ENCODE results near the gene RAP1GAP2. TPM values are rescaled to one million over a fixed set of nuclear protein-coding genes. Genes with fewer than 3 reads are reported as not detected.

Gene RAP1GAP2
- total RNA-seq, 3 donors from 2014 or later (not counting 1 experiment from before 2014, with no cell fraction given): 274 to 418 (median 390) TPM

- 49% methylated on average over 10 of the region's 10 CpGs for WGBS (ENCODE audit: insufficient coverage)
- Histone ChIP-seq H3K4me1 (ENCODE audit: control insufficient read depth, insufficient read depth, low read length) (peaks cover 42% of the 10 kb centered on the region), H3K36me3 (ENCODE audit: control insufficient read depth, insufficient read depth, low read length) (no peaks in the 10 kb centered on the region), H3K27me3 (ENCODE audit: control insufficient read depth, insufficient read depth, low read length) (no peaks in the 10 kb centered on the region), H3K4me3 (ENCODE audit: low read length) (no peak overlapping the region), H3K9me3 (ENCODE audit: control insufficient read depth, insufficient read depth, low read length) (no peaks in the 10 kb centered on the region), H3K27ac (ENCODE audit: low read length) (no peak overlapping the region)
- no peaks in the 10 kb centered on the region for H3K9me3 Mint-ChIP-seq
- DNase-seq: no peak
- ATAC-seq: peak in 2 of 3 donors; percentile 59 to 60
- H3K27ac Mint-ChIP-seq: peak overlapping the region; percentile 78
- TF ChIP-seq CTCF (IDR thresholded peaks at IDR 0.05): no peak
- intact Hi-C loops (cut with micrococcal nuclease): loop anchor here (10.0 kb wide), 1 partner anchor 51 kb away; no protein-coding TSS in a partner anchor
- peaks cover 54 to 75% of the 10 kb centered on the region in 2 donors for H3K4me1 Mint-ChIP-seq
- no peaks in the 10 kb centered on the region for H3K27me3 Mint-ChIP-seq (ENCODE audit: low read depth in 2 of 2)
- H3K4me3 Mint-ChIP-seq: peak overlapping the region; percentile 52
- H3K36me3 Mint-ChIP-seq: no peaks in the 10 kb centered on the region
Measured at GRCh38 chr17:2883544-2884213, 87.4 kb downstream of the RAP1GAP2 start.

- Histone ChIP-seq H3K4me3 (ENCODE audit: low read length) (no peak overlapping the region), H3K27me3 (ENCODE audit: control insufficient read depth, insufficient read depth, low read length) (no peaks in the 10 kb centered on the region), H3K27ac (ENCODE audit: low read length) (no peak overlapping the region), H3K9me3 (ENCODE audit: control insufficient read depth, insufficient read depth, low read length) (no peaks in the 10 kb centered on the region), H3K36me3 (ENCODE audit: control insufficient read depth, insufficient read depth, low read length) (peaks cover 2% of the 10 kb centered on the region), H3K4me1 (ENCODE audit: control insufficient read depth, insufficient read depth, low read length) (peaks cover 24% of the 10 kb centered on the region)
- ATAC-seq: no peak
- H3K4me3 Mint-ChIP-seq: no peak overlapping the region
- H3K36me3 Mint-ChIP-seq: no peaks in the 10 kb centered on the region
- no peak for DNase-seq
- peaks cover 51 to 72% of the 10 kb centered on the region in 2 donors for H3K4me1 Mint-ChIP-seq
- H3K9me3 Mint-ChIP-seq: no peaks in the 10 kb centered on the region
- WGBS (ENCODE audit: insufficient coverage): 93% methylated on average over 7 of the region's 9 CpGs
- intact Hi-C loops (cut with micrococcal nuclease): loop anchor here (10.0 kb wide), 1 partner anchor 49 kb away; no protein-coding TSS in a partner anchor
- no peak for TF ChIP-seq CTCF (IDR thresholded peaks at IDR 0.05)
- H3K27ac Mint-ChIP-seq: peak overlapping the region; percentile 78
- H3K27me3 Mint-ChIP-seq (ENCODE audit: low read depth in 2 of 2): no peaks in the 10 kb centered on the region
Measured at GRCh38 chr17:2885733-2886132, 89.5 kb downstream of the RAP1GAP2 start.

- Mint-ChIP-seq H3K4me3 (no peak overlapping the region), H3K27ac (peak overlapping the region; percentile 70 to 85), H3K27me3 (ENCODE audit: low read depth in 2 of 2) (no peaks in the 10 kb centered on the region), H3K9me3 (no peaks in the 10 kb centered on the region), H3K36me3 (peaks cover 7% of the 10 kb centered on the region), H3K4me1 (peaks cover 57 to 75% of the 10 kb centered on the region in 2 donors)
- WGBS (ENCODE audit: insufficient coverage): 82% methylated on average over 6 of the region's 9 CpGs
- H3K9me3 ChIP-seq (ENCODE audit: control insufficient read depth, insufficient read depth, low read length): no peaks in the 10 kb centered on the region
- intact Hi-C loops (cut with micrococcal nuclease): loop anchor here (10.0 kb wide), 1 partner anchor 46 kb away; no protein-coding TSS in a partner anchor
- H3K36me3 ChIP-seq (ENCODE audit: control insufficient read depth, insufficient read depth, low read length): peaks cover 9% of the 10 kb centered on the region
- H3K4me3 ChIP-seq (ENCODE audit: low read length): no peak overlapping the region
- ATAC-seq (no peak), DNase-seq (no peak)
- H3K27ac ChIP-seq (ENCODE audit: low read length): no peak overlapping the region
- H3K27me3 ChIP-seq (ENCODE audit: control insufficient read depth, insufficient read depth, low read length): no peaks in the 10 kb centered on the region
- no peak for TF ChIP-seq CTCF (IDR thresholded peaks at IDR 0.05)
- H3K4me1 ChIP-seq (ENCODE audit: control insufficient read depth, insufficient read depth, low read length): peaks cover 27% of the 10 kb centered on the region
Measured at GRCh38 chr17:2888326-2888725, 92.1 kb downstream of the RAP1GAP2 start.

Measured in natural killer cell (primary cell).